BLaER1 treated with 17β-estradiol and CSF1 and Interleukin-3, amounts not matched to agents 10 nM and 100 nM (cell line): ENCODE results near the gene NGB.

Source experiments
- H3K27ac ChIP-seq, 11 experiments: shearing (Covaris generic); formaldehyde crosslinking; 2 replicates each; pipeline ENCODE4 v1.8.1; 2022
- H3K27me3 ChIP-seq, 11 experiments: shearing (Covaris generic); formaldehyde crosslinking; 2 replicates each; pipeline ENCODE4 v1.8.1; 2022
- H3K36me3 ChIP-seq, 11 experiments: shearing (Covaris generic); formaldehyde crosslinking; 2 replicates each; pipeline ENCODE4 v1.8.1; 2022
- H3K4me1 ChIP-seq, 10 experiments: shearing (Covaris generic); formaldehyde crosslinking; 2 replicates each; pipeline ENCODE4 v1.8.1; 2022
- H3K4me2 ChIP-seq, 11 experiments: shearing (Covaris generic); formaldehyde crosslinking; 2 replicates each; pipeline ENCODE4 v1.8.1; 2022
- H3K4me3 ChIP-seq, 10 experiments: shearing (Covaris generic); formaldehyde crosslinking; 2 replicates each; pipeline ENCODE4 v1.8.1; 2022
- H3K9ac ChIP-seq, 11 experiments: shearing (Covaris generic); formaldehyde crosslinking; 2 replicates each; pipeline ENCODE4 v1.8.1; 2022
- H3K9me3 ChIP-seq, 11 experiments: shearing (Covaris generic); formaldehyde crosslinking; replicated peaks in 1 of 11; 2 replicates each; pipeline ENCODE4 v1.8.1; 2022
- H4K20me1 ChIP-seq, 11 experiments: shearing (Covaris generic); formaldehyde crosslinking; 2 replicates each; pipeline ENCODE4 v1.8.1; 2022
- Cebpa-rat ChIP-seq, 11 experiments: shearing (Covaris generic); IDR thresholded peaks; 2 replicates each; pipeline ENCODE4 v1.8.1; 2022

The NGB gene

DNA sequence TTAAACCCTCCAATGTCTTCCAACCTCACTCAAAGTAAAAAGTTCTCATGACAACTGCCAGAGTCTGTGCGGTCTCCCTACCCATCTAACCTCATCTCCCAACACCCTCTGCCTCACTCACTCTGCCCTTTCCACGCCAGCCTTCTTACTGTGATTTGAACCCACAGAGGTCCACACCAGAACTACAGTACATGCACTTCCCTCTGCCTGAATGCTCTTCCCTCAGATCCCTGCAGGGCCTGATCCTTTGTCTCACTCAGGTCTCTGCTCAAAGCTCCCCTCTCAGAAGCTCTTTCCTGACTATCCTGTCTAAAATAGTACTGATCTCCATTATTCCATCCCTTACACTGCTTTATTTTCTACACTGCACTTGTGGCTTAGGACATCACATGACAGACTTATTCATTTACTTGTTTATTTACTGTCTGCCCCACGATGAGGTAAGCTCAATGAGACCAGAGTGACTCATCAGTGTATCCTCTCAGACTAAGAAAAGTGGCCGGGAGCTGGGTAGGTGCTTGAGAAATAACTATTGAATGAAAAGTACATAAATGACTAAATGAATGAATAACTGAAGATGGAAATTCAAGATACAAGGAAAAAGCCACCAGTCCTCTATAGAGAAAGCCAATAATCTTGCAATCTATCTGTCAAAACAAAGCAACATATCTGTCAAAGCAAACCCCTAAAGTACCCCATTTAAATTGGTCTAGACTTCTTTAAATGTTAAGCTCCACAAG, 32.6 kb upstream of the NGB start:
- Histone ChIP-seq H3K9me3 (no peaks in the 10 kb centered on the region), H3K4me3 (no peak overlapping the region), H3K4me2 (peak overlapping the region in 4 of 11 experiments; percentile 30 to 68 (median 65); a peak in 7 of 22 replicates), H3K27ac (peak overlapping the region in 4 of 11 experiments; percentile 5 to 71 (median 40); a peak in 5 of 22 replicates), H3K27me3 (no peaks in the 10 kb centered on the region), H3K36me3 (peaks cover 0 to 25% (median 8%) of the 10 kb centered on the region in 11 experiments; a peak in 12 of 22 replicates), H3K4me1 (peaks cover 0 to 27% (median 0%) of the 10 kb centered on the region in 10 experiments; a peak in 8 of 20 replicates), H3K9ac (peak overlapping the region in 2 of 11 experiments; percentile 7 to 18; a peak in 2 of 22 replicates), H4K20me1 (peaks cover 0 to 10% (median 0%) of the 10 kb centered on the region in 11 experiments; a peak in 2 of 22 replicates)
- TF ChIP-seq Cebpa-rat (IDR thresholded peaks at IDR 0.05): no peak

GRCh38 chr14:77302926-77303325, 31.9 kb upstream of the NGB start:
- peaks cover 0 to 32% (median 11%) of the 10 kb centered on the region in 11 experiments; a peak in 12 of 22 replicates for H3K36me3 ChIP-seq
- peaks cover 0 to 27% (median 2%) of the 10 kb centered on the region in 10 experiments; a peak in 9 of 20 replicates for H3K4me1 ChIP-seq
- H3K4me2 ChIP-seq: peak overlapping the region in 3 of 11 experiments; percentile 13 to 68 (median 67); a peak in 5 of 22 replicates
- no peaks in the 10 kb centered on the region for H3K9me3 ChIP-seq
- peak overlapping the region in 4 of 11 experiments; percentile 5 to 71 (median 40); a peak in 5 of 22 replicates for H3K27ac ChIP-seq
- H3K9ac ChIP-seq: no peak overlapping the region
- no peak overlapping the region for H3K4me3 ChIP-seq
- no peaks in the 10 kb centered on the region for H3K27me3 ChIP-seq
- peaks cover 0 to 10% (median 0%) of the 10 kb centered on the region in 11 experiments; a peak in 2 of 22 replicates for H4K20me1 ChIP-seq
- TF ChIP-seq Cebpa-rat (IDR thresholded peaks at IDR 0.05): no peak

- Histone ChIP-seq H3K4me2 (no peak overlapping the region), H3K4me1 (peaks cover 0 to 21% (median 2%) of the 10 kb centered on the region in 10 experiments; a peak in 8 of 20 replicates), H3K4me3 (no peak overlapping the region), H4K20me1 (peaks cover 0 to 6% (median 0%) of the 10 kb centered on the region in 11 experiments; a peak in 1 of 22 replicates), H3K27me3 (no peaks in the 10 kb centered on the region), H3K9ac (no peak overlapping the region), H3K9me3 (no peaks in the 10 kb centered on the region), H3K36me3 (peaks cover 0 to 49% (median 16%) of the 10 kb centered on the region in 11 experiments; a peak in 16 of 22 replicates), H3K27ac (no peak overlapping the region)
- TF ChIP-seq Cebpa-rat (IDR thresholded peaks at IDR 0.05): no peak
These were observed 30.1 kb upstream of the NGB start for GRCh38 chr14:77301103-77301502.

- Histone ChIP-seq H3K9ac (no peak overlapping the region), H3K4me3 (no peak overlapping the region), H3K36me3 (peaks cover 6 to 47% (median 20%) of the 10 kb centered on the region in 11 experiments; a peak in 16 of 22 replicates), H3K4me1 (peaks cover 0 to 21% (median 2%) of the 10 kb centered on the region in 10 experiments; a peak in 8 of 20 replicates), H3K27me3 (no peaks in the 10 kb centered on the region), H3K9me3 (no peaks in the 10 kb centered on the region), H4K20me1 (peaks cover 0 to 6% (median 0%) of the 10 kb centered on the region in 11 experiments; a peak in 1 of 22 replicates), H3K4me2 (no peak overlapping the region), H3K27ac (no peak overlapping the region)
- no peak for TF ChIP-seq Cebpa-rat (IDR thresholded peaks at IDR 0.05)
These were observed 28.8 kb upstream of the NGB start for GRCh38 chr14:77299771-77300170.

DNA sequence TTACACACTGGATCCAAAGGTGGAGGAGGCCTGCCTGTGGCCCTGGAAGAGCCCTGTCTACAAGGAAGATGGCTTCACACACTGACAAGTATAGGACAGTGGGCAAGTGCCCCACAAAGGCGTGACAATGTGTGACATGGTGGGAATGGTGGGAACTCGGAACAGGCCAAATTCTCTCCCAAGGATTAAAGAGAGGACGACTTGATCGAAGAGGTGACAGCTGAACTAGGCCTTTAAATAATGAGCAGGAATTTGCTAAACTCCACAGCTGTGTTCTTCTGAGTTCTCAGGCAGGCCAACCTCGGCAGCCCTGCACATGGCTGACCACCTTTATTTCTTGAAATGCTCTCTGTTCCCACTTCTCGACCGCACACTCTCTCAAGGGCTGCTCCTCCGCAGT, 25.9 kb upstream of the NGB start:
- no peak for TF ChIP-seq Cebpa-rat (IDR thresholded peaks at IDR 0.05)
- Histone ChIP-seq H3K27me3 (no peaks in the 10 kb centered on the region), H3K36me3 (peaks cover 6 to 49% (median 19%) of the 10 kb centered on the region in 11 experiments; a peak in 16 of 22 replicates)

DNA sequence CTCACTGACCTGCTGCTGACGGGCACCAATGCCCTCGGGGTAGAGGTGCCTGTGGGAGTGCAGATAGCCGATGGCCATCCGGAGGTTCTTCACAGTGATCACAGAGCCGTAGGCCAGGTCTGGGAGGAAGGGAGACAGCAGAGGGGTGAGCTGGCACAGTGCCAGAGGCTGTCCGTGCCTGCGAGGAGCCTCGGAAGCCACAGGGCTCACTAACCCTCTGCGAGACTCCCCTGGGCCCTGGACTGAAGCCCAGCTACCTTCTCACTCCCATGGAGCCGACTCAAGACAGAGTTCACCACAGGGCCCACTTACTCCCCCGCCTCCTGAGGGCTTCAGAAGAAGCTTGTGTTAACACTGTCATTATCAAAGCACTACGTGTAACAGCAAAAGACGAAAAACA, 25.1 kb upstream of the NGB start:
- no peak for TF ChIP-seq Cebpa-rat (IDR thresholded peaks at IDR 0.05)
- no peak overlapping the region for H3K4me2 ChIP-seq

More for the DNA sequence above, 25.9 kb upstream of the NGB start:
- Histone ChIP-seq H3K27ac (no peak overlapping the region), H3K9ac (no peak overlapping the region), H4K20me1 (peaks cover 0 to 6% (median 0%) of the 10 kb centered on the region in 11 experiments; a peak in 1 of 22 replicates), H3K9me3 (0 out of 22 replicates have a peak, but pooled peaks cover 0 to 4% (median 0%) of the 10 kb centered on the region in 11 experiments), H3K4me1 (peaks cover 0 to 4% (median 0%) of the 10 kb centered on the region in 10 experiments; a peak in 2 of 20 replicates), H3K4me2 (no peak overlapping the region), H3K4me3 (no peak overlapping the region)

DNA sequence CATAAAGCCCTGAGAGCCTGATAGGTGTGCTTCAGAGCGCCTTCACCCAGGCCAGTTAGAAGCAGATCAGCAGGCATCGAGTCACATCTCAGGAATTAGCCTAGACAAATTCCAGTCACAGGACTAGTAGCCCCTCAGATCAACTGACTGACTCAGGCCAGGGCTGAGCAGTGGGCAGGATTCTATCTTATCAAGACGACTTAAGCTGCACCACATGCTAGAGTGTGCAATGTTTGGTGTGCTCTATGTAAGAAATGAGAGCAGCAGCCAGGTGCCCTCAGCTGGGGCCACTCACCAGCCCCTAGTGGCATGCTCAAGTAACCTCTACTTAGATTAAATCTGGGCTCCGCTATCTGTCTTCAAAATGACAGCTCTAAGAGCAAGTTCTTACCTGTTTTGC, 19.7 kb upstream of the NGB start:
- no peak for TF ChIP-seq Cebpa-rat (IDR thresholded peaks at IDR 0.05)
- no peak overlapping the region for H3K27ac ChIP-seq
- peaks cover 3 to 38% (median 13%) of the 10 kb centered on the region in 11 experiments; a peak in 18 of 22 replicates for H3K36me3 ChIP-seq
- no peaks in the 10 kb centered on the region; a peak in 1 of 22 replicates for H4K20me1 ChIP-seq
- H3K9ac ChIP-seq: no peak overlapping the region
- no peaks in the 10 kb centered on the region for H3K27me3 ChIP-seq
- H3K4me1 ChIP-seq: no peaks in the 10 kb centered on the region
- H3K9me3 ChIP-seq: 0 out of 22 replicates have a peak, but pooled peaks cover 0 to 4% (median 0%) of the 10 kb centered on the region in 11 experiments
- no peak overlapping the region for H3K4me2 ChIP-seq
- H3K4me3 ChIP-seq: no peak overlapping the region

More for the DNA sequence above, 25.1 kb upstream of the NGB start:
- H3K9ac ChIP-seq: no peak overlapping the region
- peaks cover 0 to 4% (median 0%) of the 10 kb centered on the region in 10 experiments; a peak in 2 of 20 replicates for H3K4me1 ChIP-seq
- H3K27me3 ChIP-seq: no peaks in the 10 kb centered on the region
- H3K36me3 ChIP-seq: peaks cover 6 to 49% (median 19%) of the 10 kb centered on the region in 11 experiments; a peak in 16 of 22 replicates
- H3K9me3 ChIP-seq: 0 out of 22 replicates have a peak, but pooled peaks cover 0 to 4% (median 0%) of the 10 kb centered on the region in 11 experiments
- H3K27ac ChIP-seq: no peak overlapping the region
- peaks cover 0 to 6% (median 0%) of the 10 kb centered on the region in 11 experiments; a peak in 1 of 22 replicates for H4K20me1 ChIP-seq
- H3K4me3 ChIP-seq: no peak overlapping the region

DNA sequence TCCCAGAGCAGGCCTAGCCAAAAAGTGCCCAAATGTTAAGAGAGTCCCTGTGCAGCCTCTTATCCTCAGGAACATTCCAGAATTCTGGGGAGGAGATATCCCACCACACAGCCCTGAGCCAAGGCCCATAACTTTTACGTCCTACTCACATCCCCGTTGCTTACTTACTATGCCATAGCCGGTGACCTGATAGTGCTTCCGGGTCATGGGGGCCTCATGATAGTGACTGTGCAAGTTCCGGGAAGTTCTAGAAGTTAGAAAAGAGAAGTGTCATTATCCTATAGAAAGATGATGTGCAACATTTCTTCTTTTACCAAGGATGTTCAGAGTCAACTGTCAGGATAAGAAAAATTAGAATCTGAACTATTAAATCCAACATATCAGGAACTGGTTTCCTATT, 15.6 kb upstream of the NGB start:
- Histone ChIP-seq H3K27me3 (no peaks in the 10 kb centered on the region), H4K20me1 (no peaks in the 10 kb centered on the region; a peak in 1 of 22 replicates), H3K27ac (no peak overlapping the region), H3K36me3 (peaks cover 25 to 55% (median 42%) of the 10 kb centered on the region in 11 experiments; a peak in 21 of 22 replicates), H3K4me2 (no peak overlapping the region), H3K4me3 (no peak overlapping the region), H3K9me3 (no peaks in the 10 kb centered on the region), H3K9ac (no peak overlapping the region), H3K4me1 (no peaks in the 10 kb centered on the region)
- no peak for TF ChIP-seq Cebpa-rat (IDR thresholded peaks at IDR 0.05)

DNA sequence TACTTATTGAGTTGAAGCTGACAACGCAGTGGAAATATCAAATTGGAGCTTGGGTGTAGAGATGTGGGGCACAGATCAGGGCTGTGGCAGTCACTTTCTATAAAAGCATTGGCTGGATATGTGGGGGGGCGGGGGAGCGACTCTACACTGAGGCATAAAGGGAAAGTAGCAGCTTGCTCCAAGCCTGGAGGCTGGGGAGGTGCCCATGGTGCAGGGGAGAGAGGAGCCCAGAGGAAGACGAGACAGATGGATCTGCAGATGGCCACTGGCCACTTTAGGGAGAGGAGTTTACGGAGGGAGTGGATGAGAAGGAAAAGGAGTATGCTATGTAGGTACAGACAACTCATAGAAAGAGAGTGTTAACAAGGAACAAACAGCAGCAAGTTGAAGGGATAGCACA, 13.5 kb upstream of the NGB start:
- H3K27ac ChIP-seq: no peak overlapping the region
- H3K27me3 ChIP-seq: no peaks in the 10 kb centered on the region
- no peak overlapping the region for H3K4me3 ChIP-seq
- TF ChIP-seq Cebpa-rat (IDR thresholded peaks at IDR 0.05): no peak
- H3K36me3 ChIP-seq: peaks cover 25 to 69% (median 52%) of the 10 kb centered on the region in 11 experiments
- H3K9me3 ChIP-seq: no peaks in the 10 kb centered on the region
- H3K4me2 ChIP-seq: no peak overlapping the region
- H4K20me1 ChIP-seq: no peaks in the 10 kb centered on the region
- no peaks in the 10 kb centered on the region for H3K4me1 ChIP-seq
- H3K9ac ChIP-seq: no peak overlapping the region
